Measurements from ENCODE around the gene ANKRD2. TPM values are rescaled to one million over a fixed set of nuclear protein-coding genes. Genes with fewer than 3 reads are reported as not detected.
"Not testable (repeated sequence)": the region's sequence is repeated elsewhere in the genome, so short reads cannot be mapped to it uniquely, and the experiment has no call there.

Gene ANKRD2, protein sequence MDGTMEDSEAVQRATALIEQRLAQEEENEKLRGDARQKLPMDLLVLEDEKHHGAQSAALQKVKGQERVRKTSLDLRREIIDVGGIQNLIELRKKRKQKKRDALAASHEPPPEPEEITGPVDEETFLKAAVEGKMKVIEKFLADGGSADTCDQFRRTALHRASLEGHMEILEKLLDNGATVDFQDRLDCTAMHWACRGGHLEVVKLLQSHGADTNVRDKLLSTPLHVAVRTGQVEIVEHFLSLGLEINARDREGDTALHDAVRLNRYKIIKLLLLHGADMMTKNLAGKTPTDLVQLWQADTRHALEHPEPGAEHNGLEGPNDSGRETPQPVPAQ
- total RNA-seq, result not detected in 2 replicates
- long read RNA-seq, result 0 reads

DNA sequence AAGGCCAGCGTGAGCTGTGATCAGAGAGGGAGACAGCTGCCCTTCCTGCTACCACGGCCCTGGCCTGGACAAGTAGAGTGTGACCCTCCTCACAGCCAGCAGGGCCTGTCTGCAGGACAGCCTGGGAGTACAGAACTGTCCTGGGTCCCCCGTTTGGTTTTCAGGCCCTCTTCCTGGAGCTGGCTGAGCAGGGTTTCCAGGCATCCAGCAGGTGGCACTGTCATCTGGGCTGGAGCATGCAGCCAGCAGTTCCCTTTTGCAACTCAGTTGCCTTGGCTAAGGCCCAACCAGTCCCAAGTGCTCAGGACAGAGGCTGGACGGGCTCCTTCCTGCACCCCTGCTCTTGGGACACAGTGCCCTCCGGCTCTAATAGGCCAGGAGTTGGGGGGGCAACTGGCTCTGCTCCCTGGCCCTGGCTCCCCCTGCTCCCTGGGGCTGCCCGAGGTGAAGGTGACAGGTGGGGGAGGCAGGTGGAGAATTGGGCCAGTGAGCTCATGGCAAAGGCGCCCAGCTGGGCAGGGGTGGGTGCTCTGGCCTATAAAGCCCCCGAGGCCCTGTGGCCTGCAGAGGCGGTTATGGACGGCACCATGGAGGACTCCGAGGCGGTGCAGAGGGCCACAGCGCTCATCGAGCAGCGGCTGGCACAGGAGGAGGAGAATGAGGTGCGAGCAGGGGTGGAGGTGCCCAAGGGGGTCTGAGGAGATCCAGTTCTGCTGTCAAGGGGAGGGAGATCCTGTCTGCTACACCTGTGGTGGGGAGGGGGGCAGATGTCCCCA, at the start of gene ANKRD2:
ANKRD2 (plus strand) TSS at position 566 of the 776 bp plus-strand sequence; CDS start at position 576, 10 bp downstream.
- peak; percentile 55 for DNase-seq (ENCODE audit: low spot score, unreplicated experiment)

DNA sequence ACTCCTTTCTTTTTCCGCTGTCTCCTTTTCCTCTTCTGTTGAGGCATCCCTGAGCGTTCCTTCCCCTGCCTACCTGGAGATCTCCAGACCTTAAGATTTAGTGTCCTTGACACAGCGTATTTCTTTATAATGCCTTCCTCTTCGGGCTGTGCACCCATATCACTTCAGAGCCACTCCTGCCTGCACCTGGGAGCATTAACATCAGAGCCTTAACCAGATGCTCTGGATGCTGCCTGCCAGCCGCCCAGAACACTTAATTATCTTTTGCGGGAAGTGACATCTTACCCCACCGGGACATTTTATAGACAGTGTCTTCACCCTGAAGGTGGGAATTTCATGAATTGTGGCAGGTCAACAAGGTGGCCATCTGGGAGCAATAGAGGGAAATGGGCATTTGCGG, 49.6 kb upstream of the ANKRD2 start:
- Mint-ChIP-seq H3K36me3 (ENCODE audit: insufficient read depth) (no peaks in the 10 kb centered on the region), H3K4me3 (ENCODE audit: low read depth) (no peak overlapping the region), H3K27ac (no peak overlapping the region), H3K9me3 (ENCODE audit: low read depth) (no peaks in the 10 kb centered on the region), H3K27me3 (no peaks in the 10 kb centered on the region), H3K4me1 (ENCODE audit: low read depth) (peaks cover 10% of the 10 kb centered on the region)
- no peak for DNase-seq (ENCODE audit: low spot score, unreplicated experiment)
- TF ChIP-seq, protein P1, sequence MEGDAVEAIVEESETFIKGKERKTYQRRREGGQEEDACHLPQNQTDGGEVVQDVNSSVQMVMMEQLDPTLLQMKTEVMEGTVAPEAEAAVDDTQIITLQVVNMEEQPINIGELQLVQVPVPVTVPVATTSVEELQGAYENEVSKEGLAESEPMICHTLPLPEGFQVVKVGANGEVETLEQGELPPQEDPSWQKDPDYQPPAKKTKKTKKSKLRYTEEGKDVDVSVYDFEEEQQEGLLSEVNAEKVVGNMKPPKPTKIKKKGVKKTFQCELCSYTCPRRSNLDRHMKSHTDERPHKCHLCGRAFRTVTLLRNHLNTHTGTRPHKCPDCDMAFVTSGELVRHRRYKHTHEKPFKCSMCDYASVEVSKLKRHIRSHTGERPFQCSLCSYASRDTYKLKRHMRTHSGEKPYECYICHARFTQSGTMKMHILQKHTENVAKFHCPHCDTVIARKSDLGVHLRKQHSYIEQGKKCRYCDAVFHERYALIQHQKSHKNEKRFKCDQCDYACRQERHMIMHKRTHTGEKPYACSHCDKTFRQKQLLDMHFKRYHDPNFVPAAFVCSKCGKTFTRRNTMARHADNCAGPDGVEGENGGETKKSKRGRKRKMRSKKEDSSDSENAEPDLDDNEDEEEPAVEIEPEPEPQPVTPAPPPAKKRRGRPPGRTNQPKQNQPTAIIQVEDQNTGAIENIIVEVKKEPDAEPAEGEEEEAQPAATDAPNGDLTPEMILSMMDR (IDR thresholded peaks at IDR 0.05; ENCODE audit: unreplicated experiment), result no peak

More for the DNA sequence above, at the start of gene ANKRD2:
- no peaks in the 10 kb centered on the region for H3K27me3 Mint-ChIP-seq
- TF ChIP-seq, protein P1 (IDR thresholded peaks at IDR 0.05; ENCODE audit: unreplicated experiment), result peak; percentile 83
- no peak within 1 kb of the TSS for H3K4me3 Mint-ChIP-seq (ENCODE audit: low read depth)
- no peaks in the 10 kb centered on the region for H3K9me3 Mint-ChIP-seq (ENCODE audit: low read depth)
- H3K36me3 Mint-ChIP-seq (ENCODE audit: insufficient read depth), result no peaks in the 10 kb centered on the region
- H3K4me1 Mint-ChIP-seq (ENCODE audit: low read depth), result no peaks in the 10 kb centered on the region
- no peak within 1 kb of the TSS for H3K27ac Mint-ChIP-seq

DNA sequence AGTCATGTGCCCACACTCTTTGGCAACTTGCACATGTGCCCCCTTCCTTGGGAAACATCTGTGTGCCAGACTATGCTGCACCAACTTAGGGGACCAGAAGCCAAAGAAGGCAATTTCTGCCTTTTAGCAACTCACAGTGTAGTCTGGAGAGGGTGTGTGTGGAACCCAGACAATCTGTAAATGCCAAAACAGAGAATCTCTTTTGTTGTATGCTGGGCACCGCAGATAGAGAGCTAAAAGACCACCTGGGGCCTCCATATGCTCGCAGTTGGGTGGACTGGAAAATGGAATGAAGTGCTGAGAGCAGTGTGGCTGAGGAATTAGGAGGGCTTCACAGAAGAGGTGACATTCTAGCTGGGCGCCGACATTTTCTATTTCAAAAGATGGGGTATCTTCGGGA, 47.5 kb upstream of the ANKRD2 start:
- DNase-seq (ENCODE audit: low spot score, unreplicated experiment), result no peak
- Mint-ChIP-seq H3K27ac (no peak overlapping the region), H3K4me3 (ENCODE audit: low read depth) (no peak overlapping the region), H3K9me3 (ENCODE audit: low read depth) (peaks cover 4% of the 10 kb centered on the region), H3K4me1 (ENCODE audit: low read depth) (peaks cover 10% of the 10 kb centered on the region), H3K27me3 (no peaks in the 10 kb centered on the region), H3K36me3 (ENCODE audit: insufficient read depth) (peaks cover 5% of the 10 kb centered on the region)
- TF ChIP-seq, protein P1 (IDR thresholded peaks at IDR 0.05; ENCODE audit: unreplicated experiment), result no peak

DNA sequence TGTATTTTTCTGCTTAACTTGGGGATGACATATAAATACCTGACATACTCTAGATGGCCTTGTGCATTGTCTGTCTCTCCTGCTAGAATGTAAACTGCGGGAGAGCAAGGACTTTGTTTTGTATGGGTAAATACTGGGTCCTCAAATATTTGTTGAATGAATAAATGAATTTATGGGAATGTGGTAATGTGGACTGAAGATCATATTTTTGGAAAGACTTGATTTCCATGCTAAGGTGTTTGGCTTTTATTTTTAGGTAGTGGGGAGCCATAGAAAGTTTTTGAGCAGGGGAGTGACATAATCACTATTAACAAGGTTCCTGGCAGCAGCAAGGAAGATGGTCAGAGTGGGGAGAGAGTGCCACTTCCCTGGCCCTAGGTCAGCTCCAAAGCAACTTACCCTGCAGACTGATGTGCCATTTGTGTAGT, 46.9 kb upstream of the ANKRD2 start:
- Mint-ChIP-seq H3K9me3 (ENCODE audit: low read depth) (peaks cover 4% of the 10 kb centered on the region), H3K4me1 (ENCODE audit: low read depth) (peaks cover 5% of the 10 kb centered on the region), H3K27ac (peak overlapping the region; percentile 8), H3K4me3 (ENCODE audit: low read depth) (no peak overlapping the region), H3K36me3 (ENCODE audit: insufficient read depth) (peaks cover 5% of the 10 kb centered on the region), H3K27me3 (no peaks in the 10 kb centered on the region)
- TF ChIP-seq, protein P1 (IDR thresholded peaks at IDR 0.05; ENCODE audit: unreplicated experiment), result no peak
- no peak for DNase-seq (ENCODE audit: low spot score, unreplicated experiment)

DNA sequence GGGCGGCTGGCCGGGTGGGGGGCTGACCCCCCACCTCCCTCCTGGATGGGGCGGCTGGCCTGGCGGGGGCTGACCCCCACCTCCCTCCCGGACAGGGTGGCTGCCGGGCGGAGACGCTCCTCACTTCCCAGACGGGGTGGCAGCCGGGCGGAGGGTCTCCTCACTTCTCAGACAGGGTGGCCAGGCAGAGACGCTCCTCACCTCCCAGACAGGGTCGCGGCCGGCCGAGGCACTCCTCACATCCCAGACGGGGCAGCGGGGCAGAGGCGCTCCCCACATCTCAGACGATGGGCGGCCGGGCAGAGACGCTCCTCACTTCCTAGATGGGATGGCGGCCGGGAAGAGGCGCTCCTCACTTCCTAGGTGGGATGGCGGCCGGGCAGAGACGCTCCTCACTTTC, 43.7 kb upstream of the ANKRD2 start:
- not testable (repeated sequence) for H3K9me3 Mint-ChIP-seq (ENCODE audit: low read depth); DNase-seq (ENCODE audit: low spot score, unreplicated experiment); H3K36me3 Mint-ChIP-seq (ENCODE audit: insufficient read depth); H3K27ac Mint-ChIP-seq; H3K27me3 Mint-ChIP-seq; H3K4me3 Mint-ChIP-seq (ENCODE audit: low read depth); H3K4me1 Mint-ChIP-seq (ENCODE audit: low read depth)
